ENCODE measurements around the gene REPS1. TPM values are rescaled to one million over a fixed set of nuclear protein-coding genes. Genes with fewer than 3 reads are reported as not detected.

Gene REPS1
- total and polyA plus RNA-seq, 5 donors from 2014 or later, result 16.1 to 55.4 (median 25.0) TPM

DNA sequence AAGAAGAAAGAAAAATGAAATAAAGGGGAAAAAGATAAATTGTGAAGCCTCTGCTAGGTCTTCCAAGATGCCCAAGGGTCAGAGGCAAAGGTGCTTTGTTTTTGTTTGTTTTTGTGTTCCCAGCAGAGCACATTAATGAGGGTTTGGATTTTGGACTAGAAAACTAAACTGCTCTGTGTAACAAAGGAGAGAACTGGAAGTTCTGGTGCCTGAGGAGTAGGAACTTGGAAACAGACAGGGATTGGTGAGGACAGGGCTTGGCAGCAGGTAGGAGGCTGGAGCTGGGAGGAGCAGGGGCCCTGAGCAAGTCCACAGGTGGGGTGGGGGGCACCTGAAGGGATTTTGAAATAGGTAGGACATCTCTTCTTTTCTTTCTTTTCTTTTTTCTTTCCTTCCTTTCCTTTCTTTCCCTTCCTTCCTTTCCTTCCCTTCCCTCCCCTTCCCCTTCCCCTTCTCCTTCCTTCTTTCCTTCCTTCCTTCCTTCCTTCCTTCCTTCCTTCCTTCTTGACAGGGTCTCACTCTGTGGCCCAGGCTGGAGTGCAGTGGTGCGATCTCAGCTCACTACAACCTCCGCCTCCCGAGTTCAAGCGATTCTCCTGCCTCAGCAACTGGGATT is 25.2 kb upstream of the REPS1 start:
- peak overlapping the region in 1 of 3 donors; percentile 22 for H3K27ac Mint-ChIP-seq

DNA sequence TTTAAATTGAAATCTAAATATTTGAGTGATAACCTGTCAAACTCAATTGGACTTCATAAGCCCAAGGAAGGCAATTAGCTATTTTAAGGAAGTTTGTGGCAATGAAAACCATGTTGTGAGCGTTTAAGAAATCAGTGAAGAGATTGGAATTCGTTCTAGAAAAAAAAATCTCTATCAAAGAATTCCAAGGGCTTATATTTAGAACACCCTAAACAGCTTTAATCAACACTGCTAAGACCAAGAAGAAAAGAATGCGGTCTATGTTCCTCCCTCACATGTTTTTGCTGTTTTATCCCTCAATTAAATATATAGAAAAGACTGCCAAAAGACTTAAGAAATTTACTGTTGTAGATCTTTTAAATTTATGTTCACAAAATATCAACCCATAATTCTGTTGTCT is 23.9 kb upstream of the REPS1 start:
- Mint-ChIP-seq H3K4me1 (peaks cover 0 to 2% (median 0%) of the 10 kb centered on the region in 4 donors), H3K36me3 (no peaks in the 10 kb centered on the region), H3K27me3 (peaks cover 28% of the 10 kb centered on the region), H3K9me3 (no peaks in the 10 kb centered on the region), H3K27ac (no peak overlapping the region), H3K4me3 (no peak overlapping the region)
- no peaks in the 10 kb centered on the region for H3K9me3 ChIP-seq (ENCODE audit: control insufficient read depth in 2 of 2, low read length in 2 of 2)
- no peaks in the 10 kb centered on the region for H3K27me3 ChIP-seq (ENCODE audit: control insufficient read depth, insufficient read depth, low read length)
- no peaks in the 10 kb centered on the region for H3K4me1 ChIP-seq (ENCODE audit: control insufficient read depth, insufficient read depth, low read length, poor library complexity, severe bottlenecking)
- no peaks in the 10 kb centered on the region for H3K36me3 ChIP-seq (ENCODE audit: control insufficient read depth, insufficient read depth, low read length)
- H3K27ac ChIP-seq (ENCODE audit: insufficient read depth, low read length, poor library complexity, severe bottlenecking), result no peak overlapping the region
- H3K4me3 ChIP-seq (ENCODE audit: low read depth, low read length), result no peak overlapping the region
- ATAC-seq (ENCODE audit: low read depth in 2 of 2) (no peak), DNase-seq (no peak)

More for the DNA sequence above, 25.2 kb upstream of the REPS1 start:
- no peaks in the 10 kb centered on the region for H3K9me3 ChIP-seq (ENCODE audit: control insufficient read depth in 2 of 2, low read length in 2 of 2)
- H3K36me3 Mint-ChIP-seq, result no peaks in the 10 kb centered on the region
- no peaks in the 10 kb centered on the region for H3K27me3 ChIP-seq (ENCODE audit: control insufficient read depth, insufficient read depth, low read length)
- peaks cover 28% of the 10 kb centered on the region for H3K27me3 Mint-ChIP-seq
- no peak overlapping the region for H3K4me3 Mint-ChIP-seq
- no peak overlapping the region for H3K4me3 ChIP-seq (ENCODE audit: low read depth, low read length)
- no peaks in the 10 kb centered on the region for H3K9me3 Mint-ChIP-seq
- no peaks in the 10 kb centered on the region for H3K36me3 ChIP-seq (ENCODE audit: control insufficient read depth, insufficient read depth, low read length)
- no peak overlapping the region for H3K27ac ChIP-seq (ENCODE audit: insufficient read depth, low read length, poor library complexity, severe bottlenecking)
- H3K4me1 Mint-ChIP-seq, result no peaks in the 10 kb centered on the region
- no peak for DNase-seq
- H3K4me1 ChIP-seq (ENCODE audit: control insufficient read depth, insufficient read depth, low read length, poor library complexity, severe bottlenecking), result no peaks in the 10 kb centered on the region
- no peak for ATAC-seq (ENCODE audit: low read depth in 2 of 2)

DNA sequence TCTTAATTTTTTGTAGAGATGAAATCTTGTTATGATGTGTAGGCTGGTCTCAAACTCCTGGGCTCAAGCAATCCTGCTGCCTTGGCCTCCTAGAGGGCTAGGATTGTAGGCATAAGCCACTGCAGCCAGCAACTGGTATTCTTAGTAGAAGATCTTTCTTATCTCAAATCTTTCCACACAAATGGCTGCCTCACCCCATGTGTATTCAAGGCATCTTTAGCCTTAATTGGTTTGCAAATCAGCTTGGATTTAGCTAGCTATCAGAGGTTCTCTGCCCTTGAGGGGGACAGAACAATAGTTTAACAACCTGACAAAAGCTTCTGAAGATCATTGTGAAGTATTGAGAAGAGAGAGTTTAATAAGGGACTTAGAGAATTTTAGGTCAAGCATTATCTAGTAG is 22.6 kb upstream of the REPS1 start:
- H3K27me3 ChIP-seq (ENCODE audit: control insufficient read depth, insufficient read depth, low read length), result no peaks in the 10 kb centered on the region
- Mint-ChIP-seq H3K4me1 (peaks cover 0 to 2% (median 0%) of the 10 kb centered on the region in 4 donors), H3K9me3 (no peaks in the 10 kb centered on the region), H3K36me3 (no peaks in the 10 kb centered on the region), H3K27me3 (peaks cover 35% of the 10 kb centered on the region), H3K27ac (no peak overlapping the region), H3K4me3 (no peak overlapping the region)
- H3K27ac ChIP-seq (ENCODE audit: insufficient read depth, low read length, poor library complexity, severe bottlenecking), result no peak overlapping the region
- H3K4me3 ChIP-seq (ENCODE audit: low read depth, low read length), result no peak overlapping the region
- no peaks in the 10 kb centered on the region for H3K36me3 ChIP-seq (ENCODE audit: control insufficient read depth, insufficient read depth, low read length)
- no peaks in the 10 kb centered on the region for H3K9me3 ChIP-seq (ENCODE audit: control insufficient read depth in 2 of 2, low read length in 2 of 2)
- ATAC-seq (ENCODE audit: low read depth in 2 of 2), result no peak
- DNase-seq, result no peak
- H3K4me1 ChIP-seq (ENCODE audit: control insufficient read depth, insufficient read depth, low read length, poor library complexity, severe bottlenecking), result no peaks in the 10 kb centered on the region

DNA sequence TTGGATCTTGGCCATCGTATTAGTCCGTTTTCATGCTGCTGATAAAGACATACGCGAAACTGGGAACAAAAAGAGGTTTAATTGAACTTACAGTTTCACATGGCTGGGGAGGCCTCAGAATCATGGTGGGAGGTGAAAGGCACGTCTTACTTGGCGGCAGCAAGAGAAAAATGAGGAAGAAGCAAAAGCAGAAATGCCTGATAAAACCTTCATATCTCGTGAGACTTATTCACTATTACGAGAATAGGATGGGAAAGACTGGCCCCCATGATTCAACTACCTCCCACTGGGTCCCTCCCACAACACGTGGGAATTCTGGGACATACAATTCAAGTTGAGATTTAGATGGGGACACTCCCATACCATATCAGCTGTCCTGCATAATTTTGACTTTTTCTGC is 20.1 kb upstream of the REPS1 start:
- Mint-ChIP-seq H3K4me1 (peaks cover 0 to 4% (median 0%) of the 10 kb centered on the region in 4 donors), H3K27ac (no peak overlapping the region), H3K36me3 (no peaks in the 10 kb centered on the region), H3K9me3 (no peaks in the 10 kb centered on the region), H3K27me3 (peaks cover 30% of the 10 kb centered on the region), H3K4me3 (peak overlapping the region in 1 of 4 donors; percentile 87)
- Histone ChIP-seq H3K4me1 (ENCODE audit: control insufficient read depth, insufficient read depth, low read length, poor library complexity, severe bottlenecking) (no peaks in the 10 kb centered on the region), H3K36me3 (ENCODE audit: control insufficient read depth, insufficient read depth, low read length) (no peaks in the 10 kb centered on the region), H3K27me3 (ENCODE audit: control insufficient read depth, insufficient read depth, low read length) (no peaks in the 10 kb centered on the region), H3K4me3 (ENCODE audit: low read depth, low read length) (no peak overlapping the region), H3K27ac (ENCODE audit: insufficient read depth, low read length, poor library complexity, severe bottlenecking) (no peak overlapping the region), H3K9me3 (ENCODE audit: control insufficient read depth in 2 of 2, low read length in 2 of 2) (no peaks in the 10 kb centered on the region)
- no peak for DNase-seq
- ATAC-seq (ENCODE audit: low read depth in 2 of 2), result no peak

DNA sequence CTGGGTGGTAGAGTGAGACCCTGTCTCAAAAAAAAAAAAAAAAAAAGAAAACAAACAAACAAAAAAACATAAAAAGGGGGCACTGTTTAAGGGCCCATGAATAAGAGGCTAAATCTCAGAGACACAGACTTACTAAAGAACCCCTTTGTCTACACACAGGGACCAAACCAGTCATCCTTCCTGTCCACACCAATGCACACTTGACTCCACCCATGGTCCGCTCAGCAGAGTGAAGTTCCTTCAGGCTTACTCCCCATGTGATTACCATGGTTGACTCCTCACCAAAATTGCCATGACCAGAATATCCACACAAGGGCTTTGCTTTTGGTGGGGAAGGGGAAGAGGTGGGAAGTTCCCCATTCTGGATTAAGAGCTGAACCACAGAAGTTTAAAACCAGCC is 19.4 kb upstream of the REPS1 start:
- no peaks in the 10 kb centered on the region for H3K9me3 Mint-ChIP-seq
- H3K27ac Mint-ChIP-seq, result no peak overlapping the region
- Histone ChIP-seq H3K27ac (ENCODE audit: insufficient read depth, low read length, poor library complexity, severe bottlenecking) (no peak overlapping the region), H3K9me3 (ENCODE audit: control insufficient read depth in 2 of 2, low read length in 2 of 2) (no peaks in the 10 kb centered on the region), H3K36me3 (ENCODE audit: control insufficient read depth, insufficient read depth, low read length) (no peaks in the 10 kb centered on the region), H3K4me1 (ENCODE audit: control insufficient read depth, insufficient read depth, low read length, poor library complexity, severe bottlenecking) (no peaks in the 10 kb centered on the region), H3K27me3 (ENCODE audit: control insufficient read depth, insufficient read depth, low read length) (no peaks in the 10 kb centered on the region), H3K4me3 (ENCODE audit: low read depth, low read length) (no peak overlapping the region)
- H3K4me1 Mint-ChIP-seq, result peaks cover 0 to 4% (median 0%) of the 10 kb centered on the region in 4 donors
- DNase-seq (no peak), ATAC-seq (ENCODE audit: low read depth in 2 of 2) (no peak)
- H3K4me3 Mint-ChIP-seq, result no peak overlapping the region
- no peaks in the 10 kb centered on the region for H3K36me3 Mint-ChIP-seq
- H3K27me3 Mint-ChIP-seq, result peaks cover 26% of the 10 kb centered on the region

DNA sequence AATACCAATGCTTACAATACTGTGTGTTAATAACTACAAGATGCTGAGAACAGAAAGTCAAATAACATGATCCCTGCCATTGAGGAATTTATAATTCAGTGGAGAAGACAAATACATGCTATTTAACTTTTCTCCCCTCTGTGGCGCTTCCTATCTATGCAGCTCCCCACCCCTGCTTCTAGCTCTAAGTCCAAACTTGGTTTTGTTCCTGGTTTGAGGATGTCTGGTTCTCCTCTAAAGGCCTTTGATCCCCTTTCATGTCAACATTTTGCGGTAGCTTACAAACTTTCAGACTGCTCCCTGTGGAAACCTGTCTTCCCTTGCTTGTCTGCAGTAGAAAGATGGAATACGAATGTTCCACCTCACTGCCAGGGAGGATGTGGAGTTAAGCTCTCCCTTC is 18.4 kb upstream of the REPS1 start:
- Mint-ChIP-seq H3K9me3 (no peaks in the 10 kb centered on the region), H3K27ac (peak overlapping the region in 1 of 3 donors; percentile 43), H3K4me3 (no peak overlapping the region), H3K36me3 (no peaks in the 10 kb centered on the region), H3K27me3 (peaks cover 21% of the 10 kb centered on the region), H3K4me1 (peaks cover 0 to 4% (median 0%) of the 10 kb centered on the region in 4 donors)
- Histone ChIP-seq H3K36me3 (ENCODE audit: control insufficient read depth, insufficient read depth, low read length) (no peaks in the 10 kb centered on the region), H3K9me3 (ENCODE audit: control insufficient read depth in 2 of 2, low read length in 2 of 2) (no peaks in the 10 kb centered on the region), H3K4me1 (ENCODE audit: control insufficient read depth, insufficient read depth, low read length, poor library complexity, severe bottlenecking) (no peaks in the 10 kb centered on the region), H3K27ac (ENCODE audit: insufficient read depth, low read length, poor library complexity, severe bottlenecking) (no peak overlapping the region), H3K27me3 (ENCODE audit: control insufficient read depth, insufficient read depth, low read length) (no peaks in the 10 kb centered on the region), H3K4me3 (ENCODE audit: low read depth, low read length) (no peak overlapping the region)
- no peak for ATAC-seq (ENCODE audit: low read depth in 2 of 2)
- DNase-seq, result no peak

DNA sequence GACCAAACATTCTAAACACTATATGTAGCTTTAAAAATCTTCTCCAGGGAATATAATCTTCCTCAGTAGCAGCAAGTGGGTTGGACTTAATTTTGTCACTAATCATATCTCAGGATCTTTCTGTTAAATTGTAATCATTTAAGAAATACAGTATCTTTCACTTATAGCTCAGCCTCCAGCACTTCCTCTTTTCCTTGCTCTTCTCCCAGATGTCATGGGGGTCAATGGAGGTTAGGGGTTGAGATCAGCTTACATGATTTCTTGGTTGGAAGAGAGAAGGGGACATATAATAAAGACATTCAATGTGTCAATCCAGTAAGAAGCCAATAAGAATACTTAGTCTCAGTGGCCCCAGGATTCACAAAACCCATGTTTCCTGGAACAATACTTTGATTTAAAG is 15.7 kb upstream of the REPS1 start:
- no peaks in the 10 kb centered on the region for H3K4me1 ChIP-seq (ENCODE audit: control insufficient read depth, insufficient read depth, low read length, poor library complexity, severe bottlenecking)
- no peaks in the 10 kb centered on the region for H3K9me3 ChIP-seq (ENCODE audit: control insufficient read depth in 2 of 2, low read length in 2 of 2)
- no peak overlapping the region for H3K4me3 ChIP-seq (ENCODE audit: low read depth, low read length)
- H3K27ac ChIP-seq (ENCODE audit: insufficient read depth, low read length, poor library complexity, severe bottlenecking), result no peak overlapping the region
- H3K36me3 ChIP-seq (ENCODE audit: control insufficient read depth, insufficient read depth, low read length), result no peaks in the 10 kb centered on the region
- no peak overlapping the region for H3K4me3 Mint-ChIP-seq
- H3K27me3 Mint-ChIP-seq, result peaks cover 18% of the 10 kb centered on the region
- no peak overlapping the region for H3K27ac Mint-ChIP-seq
- no peaks in the 10 kb centered on the region for H3K9me3 Mint-ChIP-seq
- H3K4me1 Mint-ChIP-seq, result peaks cover 0 to 4% (median 0%) of the 10 kb centered on the region in 4 donors
- DNase-seq, result no peak
- H3K27me3 ChIP-seq (ENCODE audit: control insufficient read depth, insufficient read depth, low read length), result no peaks in the 10 kb centered on the region
- no peaks in the 10 kb centered on the region for H3K36me3 Mint-ChIP-seq
- ATAC-seq (ENCODE audit: low read depth in 2 of 2), result no peak
